ENCODE measurements around the gene NDUFB8. TPM values are rescaled to one million over a fixed set of nuclear protein-coding genes. Genes with fewer than 3 reads are reported as not detected.

NDUFB8 gene
- total and polyA plus RNA-seq, 5 donors from 2014 or later = 183 to 714 (median 619) TPM

- H3K27me3 ChIP-seq (ENCODE audit: control insufficient read depth, insufficient read depth, low read length) = no peaks in the 10 kb centered on the region
- DNase-seq (no peak), ATAC-seq (ENCODE audit: low read depth in 2 of 2) (no peak)
- H3K9me3 ChIP-seq (ENCODE audit: control insufficient read depth in 2 of 2, low read length in 2 of 2) = no peaks in the 10 kb centered on the region
- no peaks in the 10 kb centered on the region for H3K27me3 Mint-ChIP-seq
- H3K4me3 Mint-ChIP-seq = peak overlapping the region in 1 of 4 donors; percentile 12
- H3K9me3 Mint-ChIP-seq = no peaks in the 10 kb centered on the region
- no peak overlapping the region for H3K4me3 ChIP-seq (ENCODE audit: low read depth, low read length)
- H3K36me3 Mint-ChIP-seq = peaks cover 23% of the 10 kb centered on the region
- no peak overlapping the region for H3K27ac Mint-ChIP-seq
- peaks cover 8 to 42% (median 31%) of the 10 kb centered on the region in 4 donors for H3K4me1 Mint-ChIP-seq
- H3K36me3 ChIP-seq (ENCODE audit: control insufficient read depth, insufficient read depth, low read length) = peaks cover 47% of the 10 kb centered on the region
- H3K4me1 ChIP-seq (ENCODE audit: control insufficient read depth, insufficient read depth, low read length, poor library complexity, severe bottlenecking) = peaks cover 10% of the 10 kb centered on the region
- H3K27ac ChIP-seq (ENCODE audit: insufficient read depth, low read length, poor library complexity, severe bottlenecking) = no peak overlapping the region
Observed at GRCh38 chr10:100522945-100523344, 6.7 kb downstream of the NDUFB8 start.

DNA sequence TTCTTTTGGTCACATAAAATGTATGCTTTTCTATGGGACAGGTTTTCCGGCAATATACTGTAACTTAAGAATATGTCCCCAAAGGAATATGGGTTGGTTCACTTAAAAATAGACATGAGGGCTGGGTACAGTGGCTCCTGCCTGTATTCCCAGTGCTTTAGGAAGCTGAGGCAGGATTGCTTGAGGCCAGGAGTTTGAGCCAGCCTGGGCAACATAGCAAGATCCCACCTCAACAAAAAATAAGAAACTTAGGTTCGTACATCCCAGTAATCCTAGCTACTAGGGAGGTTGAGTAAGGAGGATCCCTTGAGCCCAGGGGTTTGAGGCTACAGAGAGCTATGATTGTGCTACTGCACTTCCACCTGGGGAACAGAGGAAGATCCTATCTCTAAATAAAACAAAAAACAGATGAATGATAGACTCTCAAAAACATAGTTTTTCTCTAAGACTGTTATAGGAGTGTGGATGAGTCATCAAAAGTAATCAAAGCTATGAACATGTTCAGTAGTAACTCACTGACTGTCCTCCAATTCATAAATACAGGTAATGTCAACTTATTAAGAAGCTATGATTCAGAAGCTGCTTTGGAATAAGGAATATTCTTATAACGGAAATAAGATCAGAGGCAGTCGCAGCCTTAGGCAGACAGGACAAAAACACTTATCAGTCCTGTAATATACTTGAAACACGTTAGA is 7.4 kb downstream of the NDUFB8 start:
- peak overlapping the region in 2 of 3 donors; percentile 2 to 39 for H3K27ac Mint-ChIP-seq
- no peaks in the 10 kb centered on the region for H3K9me3 ChIP-seq (ENCODE audit: control insufficient read depth in 2 of 2, low read length in 2 of 2)
- H3K4me3 Mint-ChIP-seq = no peak overlapping the region
- no peak overlapping the region for H3K4me3 ChIP-seq (ENCODE audit: low read depth, low read length)
- no peaks in the 10 kb centered on the region for H3K27me3 ChIP-seq (ENCODE audit: control insufficient read depth, insufficient read depth, low read length)
- no peaks in the 10 kb centered on the region for H3K9me3 Mint-ChIP-seq
- peaks cover 8 to 43% (median 29%) of the 10 kb centered on the region in 4 donors for H3K4me1 Mint-ChIP-seq
- peaks cover 28% of the 10 kb centered on the region for H3K36me3 Mint-ChIP-seq
- no peaks in the 10 kb centered on the region for H3K27me3 Mint-ChIP-seq
- ATAC-seq (ENCODE audit: low read depth in 2 of 2) = no peak
- DNase-seq = no peak
- peaks cover 3% of the 10 kb centered on the region for H3K4me1 ChIP-seq (ENCODE audit: control insufficient read depth, insufficient read depth, low read length, poor library complexity, severe bottlenecking)
- no peak overlapping the region for H3K27ac ChIP-seq (ENCODE audit: insufficient read depth, low read length, poor library complexity, severe bottlenecking)
- peaks cover 43% of the 10 kb centered on the region for H3K36me3 ChIP-seq (ENCODE audit: control insufficient read depth, insufficient read depth, low read length)

- Histone ChIP-seq H3K4me3 (ENCODE audit: low read depth, low read length) (no peak overlapping the region), H3K36me3 (ENCODE audit: control insufficient read depth, insufficient read depth, low read length) (peaks cover 29% of the 10 kb centered on the region), H3K27me3 (ENCODE audit: control insufficient read depth, insufficient read depth, low read length) (no peaks in the 10 kb centered on the region), H3K9me3 (ENCODE audit: control insufficient read depth in 2 of 2, low read length in 2 of 2) (no peaks in the 10 kb centered on the region), H3K27ac (ENCODE audit: insufficient read depth, low read length, poor library complexity, severe bottlenecking) (no peak overlapping the region), H3K4me1 (ENCODE audit: control insufficient read depth, insufficient read depth, low read length, poor library complexity, severe bottlenecking) (no peaks in the 10 kb centered on the region)
- Mint-ChIP-seq H3K4me3 (no peak overlapping the region), H3K27me3 (no peaks in the 10 kb centered on the region), H3K27ac (no peak overlapping the region), H3K36me3 (peaks cover 25% of the 10 kb centered on the region), H3K9me3 (no peaks in the 10 kb centered on the region), H3K4me1 (peaks cover 12 to 38% (median 24%) of the 10 kb centered on the region in 4 donors)
- DNase-seq = no peak
- no peak for ATAC-seq (ENCODE audit: low read depth in 2 of 2)
Observed at GRCh38 chr10:100520811-100521210, 8.9 kb downstream of the NDUFB8 start.

- Histone ChIP-seq H3K4me3 (ENCODE audit: low read depth, low read length) (no peak within 1 kb of the TSS), H3K9me3 (ENCODE audit: control insufficient read depth in 2 of 2, low read length in 2 of 2) (no peaks in the 10 kb centered on the region), H3K4me1 (ENCODE audit: control insufficient read depth, insufficient read depth, low read length, poor library complexity, severe bottlenecking) (no peaks in the 10 kb centered on the region), H3K27me3 (ENCODE audit: control insufficient read depth, insufficient read depth, low read length) (no peaks in the 10 kb centered on the region), H3K36me3 (ENCODE audit: control insufficient read depth, insufficient read depth, low read length) (peaks cover 25% of the 10 kb centered on the region), H3K27ac (ENCODE audit: insufficient read depth, low read length, poor library complexity, severe bottlenecking) (no peak within 1 kb of the TSS)
- peaks cover 8 to 30% (median 20%) of the 10 kb centered on the region in 4 donors for H3K4me1 Mint-ChIP-seq
- H3K9me3 Mint-ChIP-seq = no peaks in the 10 kb centered on the region
- ATAC-seq (ENCODE audit: low read depth in 2 of 2) = no peak
- H3K27ac Mint-ChIP-seq = peak within 1 kb of the TSS; percentile 44 to 72 (median 45)
- DNase-seq = no peak
- no peaks in the 10 kb centered on the region for H3K27me3 Mint-ChIP-seq
- no peak within 1 kb of the TSS for H3K4me3 Mint-ChIP-seq
- H3K36me3 Mint-ChIP-seq = peaks cover 22% of the 10 kb centered on the region
Observed at GRCh38 chr10:100519311-100520051, 10.2 kb downstream of the NDUFB8 start, which contains the start of gene SEC31B. SEC31B (minus strand) TSS chr10:100519861; CDS start chr10:100516952, 2,909 bp downstream.

DNA sequence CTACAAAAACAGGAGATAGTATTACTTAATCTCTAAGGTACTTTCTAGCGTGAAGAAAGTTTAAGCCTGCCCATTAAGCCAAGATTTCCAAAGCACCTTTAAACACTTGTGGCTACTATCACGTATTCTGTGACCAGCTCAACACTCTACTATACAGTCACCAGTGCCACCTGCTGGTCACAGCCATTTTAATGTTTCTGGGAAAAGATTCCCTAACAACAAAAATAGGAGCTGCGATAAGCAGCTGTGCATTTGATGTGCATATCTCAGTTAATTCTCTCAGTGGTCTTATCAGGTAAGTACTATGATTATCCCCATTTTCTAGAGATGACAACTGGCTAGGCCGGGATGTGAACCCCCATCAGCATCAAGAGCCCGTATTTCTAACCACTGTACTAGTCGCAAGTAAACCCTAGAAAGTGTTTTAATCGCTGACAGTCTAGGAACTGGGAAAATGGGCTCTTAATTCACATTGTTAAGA is 10.9 kb downstream of the NDUFB8 start:
- Mint-ChIP-seq H3K27me3 (no peaks in the 10 kb centered on the region), H3K9me3 (no peaks in the 10 kb centered on the region), H3K4me3 (no peak overlapping the region), H3K27ac (peak overlapping the region; percentile 44 to 72 (median 45)), H3K36me3 (peaks cover 24% of the 10 kb centered on the region), H3K4me1 (peaks cover 8 to 33% (median 22%) of the 10 kb centered on the region in 4 donors)
- H3K27me3 ChIP-seq (ENCODE audit: control insufficient read depth, insufficient read depth, low read length) = no peaks in the 10 kb centered on the region
- no peak overlapping the region for H3K27ac ChIP-seq (ENCODE audit: insufficient read depth, low read length, poor library complexity, severe bottlenecking)
- DNase-seq = peak; percentile 40 to 77 (median 60)
- no peak overlapping the region for H3K4me3 ChIP-seq (ENCODE audit: low read depth, low read length)
- no peaks in the 10 kb centered on the region for H3K4me1 ChIP-seq (ENCODE audit: control insufficient read depth, insufficient read depth, low read length, poor library complexity, severe bottlenecking)
- H3K36me3 ChIP-seq (ENCODE audit: control insufficient read depth, insufficient read depth, low read length) = peaks cover 18% of the 10 kb centered on the region
- peak; percentile 56 to 71 for ATAC-seq (ENCODE audit: low read depth in 2 of 2)
- H3K9me3 ChIP-seq (ENCODE audit: control insufficient read depth in 2 of 2, low read length in 2 of 2) = no peaks in the 10 kb centered on the region

DNA sequence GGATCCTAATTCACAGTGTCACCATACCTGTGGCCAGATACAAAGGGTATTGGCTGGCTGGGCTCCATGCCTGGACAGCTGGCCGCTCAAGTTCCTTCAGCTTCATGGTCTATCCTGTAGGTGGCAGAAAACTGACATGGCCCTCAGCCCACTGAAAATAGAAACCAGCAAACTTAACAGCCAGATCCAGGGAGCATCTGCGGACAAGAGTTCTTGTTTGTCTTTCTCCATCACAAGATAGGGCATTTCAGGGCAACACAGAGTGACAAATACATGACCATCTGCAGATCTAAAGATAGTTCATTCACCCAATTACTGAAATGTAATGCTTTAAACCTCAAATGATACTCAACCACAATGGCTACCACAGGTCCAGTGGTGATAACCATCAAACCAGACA is 12.8 kb downstream of the NDUFB8 start:
- Histone ChIP-seq H3K4me1 (ENCODE audit: control insufficient read depth, insufficient read depth, low read length, poor library complexity, severe bottlenecking) (peaks cover 14% of the 10 kb centered on the region), H3K36me3 (ENCODE audit: control insufficient read depth, insufficient read depth, low read length) (peaks cover 10% of the 10 kb centered on the region), H3K27ac (ENCODE audit: insufficient read depth, low read length, poor library complexity, severe bottlenecking) (no peak overlapping the region), H3K27me3 (ENCODE audit: control insufficient read depth, insufficient read depth, low read length) (no peaks in the 10 kb centered on the region), H3K4me3 (ENCODE audit: low read depth, low read length) (no peak overlapping the region), H3K9me3 (ENCODE audit: control insufficient read depth in 2 of 2, low read length in 2 of 2) (no peaks in the 10 kb centered on the region)
- Mint-ChIP-seq H3K36me3 (peaks cover 25% of the 10 kb centered on the region), H3K4me1 (peaks cover 8 to 41% (median 31%) of the 10 kb centered on the region in 4 donors), H3K27ac (no peak overlapping the region), H3K4me3 (no peak overlapping the region), H3K27me3 (no peaks in the 10 kb centered on the region), H3K9me3 (no peaks in the 10 kb centered on the region)
- DNase-seq (no peak), ATAC-seq (ENCODE audit: low read depth in 2 of 2) (no peak)

DNA sequence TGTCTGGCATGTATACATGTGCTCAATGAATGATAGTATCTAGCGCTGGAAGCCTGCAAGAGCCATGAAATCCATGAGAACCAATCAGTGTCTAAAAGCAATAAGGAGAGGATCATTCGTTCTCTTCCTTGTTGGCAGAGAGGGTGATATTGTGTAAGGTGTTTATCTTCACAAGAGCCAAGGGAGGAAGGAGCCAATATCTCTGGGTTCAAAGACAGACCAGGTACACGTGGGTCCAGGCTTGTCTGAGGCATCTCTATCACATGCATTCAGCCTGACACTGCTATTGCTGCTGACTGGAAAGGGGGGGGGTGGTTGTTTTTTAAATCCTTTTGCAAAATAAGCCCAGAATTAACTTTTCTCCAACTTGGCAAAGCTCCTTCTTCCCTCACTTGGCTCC is 14.1 kb downstream of the NDUFB8 start:
- Mint-ChIP-seq H3K4me3 (no peak overlapping the region), H3K27ac (peak overlapping the region in 2 of 3 donors; percentile 15 to 54), H3K4me1 (peaks cover 13 to 53% (median 39%) of the 10 kb centered on the region in 4 donors), H3K27me3 (no peaks in the 10 kb centered on the region), H3K36me3 (peaks cover 29% of the 10 kb centered on the region), H3K9me3 (no peaks in the 10 kb centered on the region)
- DNase-seq = no peak
- peaks cover 26% of the 10 kb centered on the region for H3K4me1 ChIP-seq (ENCODE audit: control insufficient read depth, insufficient read depth, low read length, poor library complexity, severe bottlenecking)
- no peak for ATAC-seq (ENCODE audit: low read depth in 2 of 2)
- no peaks in the 10 kb centered on the region for H3K27me3 ChIP-seq (ENCODE audit: control insufficient read depth, insufficient read depth, low read length)
- H3K9me3 ChIP-seq (ENCODE audit: control insufficient read depth in 2 of 2, low read length in 2 of 2) = no peaks in the 10 kb centered on the region
- H3K36me3 ChIP-seq (ENCODE audit: control insufficient read depth, insufficient read depth, low read length) = peaks cover 10% of the 10 kb centered on the region
- no peak overlapping the region for H3K4me3 ChIP-seq (ENCODE audit: low read depth, low read length)
- no peak overlapping the region for H3K27ac ChIP-seq (ENCODE audit: insufficient read depth, low read length, poor library complexity, severe bottlenecking)

Data from CD4-positive, CD25-positive, alpha-beta regulatory T cell (primary cell).